Small intestine (tissue), 7 donors: Measurements from ENCODE around the gene UNC13C. TPM values are rescaled to one million over a fixed set of nuclear protein-coding genes. Genes with fewer than 3 reads are reported as not detected.
"Not testable (repeated sequence)": the region's sequence is repeated elsewhere in the genome, so short reads cannot be mapped to it uniquely, and the experiment has no call there.

ENCODE experiments used
- DNase-seq, 2 donors: peaks; one replicate each; pipeline versions ENCODE4 v3.0.0 to v3.0.0-alpha.2; 2013
- FAIRE-seq: peaks from 2 replicates; lab custom pipeline; 2012; peaks lifted over from hg19 to GRCh38; lab: Jason Lieb, UNC
- H3K27ac ChIP-seq, 3 donors: one replicate each; pipeline ENCODE4 v1.5.1; 2013; ENCODE audit warnings: low read length in 2 of 3, mild to moderate bottlenecking in 2 of 3, control low read depth in 1 of 3, inconsistent platforms in 1 of 3, low read depth in 1 of 3, moderate library complexity in 1 of 3
- H3K27me3 ChIP-seq, 3 donors: one replicate each; pipeline ENCODE4 v1.6.1; 2013; ENCODE audit warnings: low read length in 3 of 3, inconsistent platforms in 1 of 3; ENCODE audit not compliant: control insufficient read depth in 3 of 3, insufficient read depth in 3 of 3
- H3K36me3 ChIP-seq, 3 donors: one replicate each; pipeline ENCODE4 v1.6.1; 2013; ENCODE audit warnings: low read length in 3 of 3, inconsistent platforms in 1 of 3, low read depth in 1 of 3, mild to moderate bottlenecking in 1 of 3, moderate library complexity in 1 of 3; ENCODE audit not compliant: control insufficient read depth in 3 of 3, insufficient read depth in 2 of 3
- H3K4me1 ChIP-seq, 3 donors: one replicate each; pipeline ENCODE4 v1.6.1; 2013; ENCODE audit warnings: low read length in 2 of 3, inconsistent platforms in 1 of 3, low read depth in 1 of 3, mild to moderate bottlenecking in 1 of 3, moderate library complexity in 1 of 3; ENCODE audit not compliant: control insufficient read depth in 3 of 3, insufficient read depth in 2 of 3
- H3K4me3 ChIP-seq, 3 donors: one replicate each; pipeline ENCODE4 v1.5.1; 2013; ENCODE audit warnings: low read length in 3 of 3, control low read depth in 1 of 3, inconsistent platforms in 1 of 3, low read depth in 1 of 3, mild to moderate bottlenecking in 1 of 3, moderate library complexity in 1 of 3
- H3K9me3 ChIP-seq, 2 donors: one replicate each; pipeline ENCODE4 v1.6.1; 2013; ENCODE audit warnings: low read depth in 1 of 2, low read length in 1 of 2; ENCODE audit not compliant: control insufficient read depth in 2 of 2, insufficient read depth in 1 of 2
- WGBS, 3 donors: extraction: QIAGEN DNeasy Blood & Tissue Kit; methylation state at CpG; one replicate each; pipeline ENCODE4 v1.1.7; 2013; 5-methylcytosine and 5-hydroxymethylcytosine counted together
- polyA plus RNA-seq, 4 donors: library from polyadenylated mRNA; stranded (reverse) in 3 of 4; unstranded in 1 of 4; fragments of 200-250 nt in 3 of 4; fragments of 120-200 nt in 1 of 4; gene quantifications; one replicate each; pipeline versions ENCODE4 v1.2.1 to v1.2.3, GENCODE V29; 2013
- donor health status: healthy with polysubstance abuse.
- donor health status: control.
- donor health status: control.
- donor health status: Bipolar disorder and iron deficiency.
- donor health status: healthy.

UNC13C gene
- polyA plus RNA-seq, 4 donors, result under 0.01 to 0.75 TPM; not detected in 2

- no peak for DNase-seq
- no peaks in the 10 kb centered on the region for H3K36me3 ChIP-seq
These were observed 432.2 kb downstream of the UNC13C start for GRCh38 chr15:54410481-54410880.

GRCh38 chr15:54424171-54424570, 445.9 kb downstream of the UNC13C start:
- DNase-seq, result no peak
- WGBS, 3 donors, result 58 to 74% (median 67%) methylated on average over 2 of the region's 2 CpGs

More at GRCh38 chr15:54410481-54410880, 432.2 kb downstream of the UNC13C start:
- no peak for FAIRE-seq
- no peak overlapping the region for H3K27ac ChIP-seq
- H3K9me3 ChIP-seq, result no peaks in the 10 kb centered on the region
- no peaks in the 10 kb centered on the region for H3K27me3 ChIP-seq
- WGBS, 3 donors, result 48 to 57% (median 50%) methylated on average over 2 of the region's 2 CpGs
- no peaks in the 10 kb centered on the region for H3K4me1 ChIP-seq
- H3K4me3 ChIP-seq, result no peak overlapping the region

GRCh38 chr15:54428596-54428995, 450.4 kb downstream of the UNC13C start:
- FAIRE-seq, result no peak

More at GRCh38 chr15:54424171-54424570, 445.9 kb downstream of the UNC13C start:
- no peaks in the 10 kb centered on the region for H3K4me1 ChIP-seq
- H3K9me3 ChIP-seq, result no peaks in the 10 kb centered on the region
- H3K27ac ChIP-seq, result no peak overlapping the region
- no peak overlapping the region for H3K4me3 ChIP-seq
- no peak for FAIRE-seq
- H3K27me3 ChIP-seq, result no peaks in the 10 kb centered on the region
- H3K36me3 ChIP-seq, result no peaks in the 10 kb centered on the region

GRCh38 chr15:54450288-54450687, 472.0 kb downstream of the UNC13C start:
- not testable (repeated sequence) for H3K27ac ChIP-seq, H3K4me1 ChIP-seq, H3K36me3 ChIP-seq, DNase-seq, FAIRE-seq, H3K27me3 ChIP-seq, H3K4me3 ChIP-seq
- WGBS, 3 donors, result 83 to 85% (median 84%) methylated on average over 9 of the region's 9 CpGs
- H3K9me3 ChIP-seq, result peaks cover 0 to 22% of the 10 kb centered on the region in 2 donors

More at GRCh38 chr15:54428596-54428995, 450.4 kb downstream of the UNC13C start:
- Histone ChIP-seq H3K4me1 (no peaks in the 10 kb centered on the region), H3K9me3 (no peaks in the 10 kb centered on the region), H3K36me3 (no peaks in the 10 kb centered on the region), H3K27ac (no peak overlapping the region), H3K4me3 (no peak overlapping the region), H3K27me3 (no peaks in the 10 kb centered on the region)
- 44 to 70% (median 56%) methylated on average over 4 of the region's 4 CpGs for WGBS, 3 donors
- DNase-seq, result no peak

GRCh38 chr15:54456413-54456812, 478.2 kb downstream of the UNC13C start:
- peaks cover 0 to 21% of the 10 kb centered on the region in 2 donors for H3K9me3 ChIP-seq
- no peak overlapping the region for H3K4me3 ChIP-seq
- 35 to 62% (median 53%) methylated on average over 1 of the region's 1 CpG for whole genome bisulfite sequencing, 3 donors
- H3K4me1 ChIP-seq, result no peaks in the 10 kb centered on the region
- no peaks in the 10 kb centered on the region for H3K36me3 ChIP-seq
- DNase-seq, result no peak
- H3K27ac ChIP-seq, result no peak overlapping the region
- H3K27me3 ChIP-seq, result no peaks in the 10 kb centered on the region
- FAIRE-seq, result no peak

GRCh38 chr15:54462511-54462913, 484.3 kb downstream of the UNC13C start:
- Histone ChIP-seq H3K27me3 (no peaks in the 10 kb centered on the region), H3K4me3 (no peak overlapping the region), H3K27ac (no peak overlapping the region), H3K9me3 (peaks cover 0 to 9% of the 10 kb centered on the region in 2 donors), H3K36me3 (no peaks in the 10 kb centered on the region), H3K4me1 (no peaks in the 10 kb centered on the region)
- no peak for DNase-seq
- FAIRE-seq, result no peak
- 91 to 93% (median 92%) methylated on average over 12 to 17 of the region's 17 CpGs for WGBS, 3 donors

- no peaks in the 10 kb centered on the region for H3K4me1 ChIP-seq
- H3K9me3 ChIP-seq, result peaks cover 2 to 3% of the 10 kb centered on the region in 2 donors
- DNase-seq (no peak), FAIRE-seq (no peak)
- 59 to 69% (median 61%) methylated on average over 3 of the region's 3 CpGs for WGBS, 3 donors
- no peaks in the 10 kb centered on the region for H3K27me3 ChIP-seq
- no peak overlapping the region for H3K4me3 ChIP-seq
- H3K36me3 ChIP-seq, result no peaks in the 10 kb centered on the region
- H3K27ac ChIP-seq, result no peak overlapping the region
These were observed 503.6 kb downstream of the UNC13C start for GRCh38 chr15:54481819-54482218.

GRCh38 chr15:54482251-54482650, 504.0 kb downstream of the UNC13C start:
- no peak for DNase-seq
- WGBS, 3 donors, result 78 to 84% (median 80%) methylated on average over 5 of the region's 5 CpGs

GRCh38 chr15:54500330-54500729, 522.1 kb downstream of the UNC13C start:
- Histone ChIP-seq H3K27me3 (no peaks in the 10 kb centered on the region), H3K4me3 (no peak overlapping the region), H3K27ac (no peak overlapping the region), H3K4me1 (no peaks in the 10 kb centered on the region), H3K36me3 (no peaks in the 10 kb centered on the region), H3K9me3 (no peaks in the 10 kb centered on the region)
- DNase-seq, result no peak
- WGBS, 3 donors, result 65 to 70% (median 67%) methylated on average over 2 of the region's 2 CpGs
- FAIRE-seq, result no peak

More at GRCh38 chr15:54482251-54482650, 504.0 kb downstream of the UNC13C start:
- Histone ChIP-seq H3K36me3 (no peaks in the 10 kb centered on the region), H3K4me3 (no peak overlapping the region), H3K4me1 (no peaks in the 10 kb centered on the region), H3K27me3 (no peaks in the 10 kb centered on the region), H3K9me3 (peaks cover 2 to 3% of the 10 kb centered on the region in 2 donors), H3K27ac (no peak overlapping the region)
- FAIRE-seq, result no peak
